PC-3 (cell line): ENCODE measurements around the gene SEC24B. TPM values are rescaled to one million over a fixed set of nuclear protein-coding genes. Genes with fewer than 3 reads are reported as not detected.

ENCODE experiments used
- ATAC-seq: fragments of 200-7000 bp; cut with Tn5 transposase; 2 replicates; pipeline ENCODE4 v1.9.1; 2020; ENCODE audit warnings: mild to moderate bottlenecking, moderate library complexity
- BruUV-seq: library from RNA; stranded (reverse); fragments of 400-500 nt; replicated peaks from 2 replicates; lab custom pipeline; 2021; lab: Mats Ljungman, UMichigan
- CTCF ChIA-PET: fragments of 300-600 bp; sonication (Branson Sonifier 250); formaldehyde crosslinking; loops from one replicate; lab custom pipeline; 2022; ENCODE audit warnings: antibody characterized with exemption; lab: Charles Lee
- POLR2A ChIA-PET: fragments of 300-600 bp; sonication (Branson Sonifier 250); formaldehyde crosslinking; loops from one replicate; lab custom pipeline; 2022; ENCODE audit warnings: antibody characterized with exemption; ENCODE audit not compliant: unreplicated experiment; lab: Charles Lee
- DNase-seq: peaks from one replicate; pipeline ENCODE4 v3.0.0-alpha.2; 2015
- H2AFZ ChIP-seq: fragments of 300-600 bp; sonication (generic); 2 replicates; pipeline ENCODE4 v1.6.0; 2016; ENCODE audit warnings: antibody characterized with exemption, low read length
- H3F3A ChIP-seq: fragments of 300-600 bp; sonication (generic); one replicate; pipeline ENCODE4 v1.6.0; 2017; ENCODE audit warnings: antibody characterized with exemption, low read length, control low read depth, mild to moderate bottlenecking; ENCODE audit not compliant: unreplicated experiment
- H3K27ac ChIP-seq: fragments of 300-600 bp; sonication (generic); 2 replicates; pipeline ENCODE4 v1.5.1; 2016; ENCODE audit warnings: mild to moderate bottlenecking, low read length
- H3K27me3 ChIP-seq: fragments of 300-600 bp; sonication (generic); 2 replicates; pipeline ENCODE4 v1.6.1; 2016; ENCODE audit warnings: low read length, mixed read lengths
- H3K36me3 ChIP-seq: fragments of 300-600 bp; sonication (generic); 2 replicates; pipeline ENCODE4 v1.6.1; 2016; ENCODE audit warnings: low read depth, mixed run types, low read length, mixed read lengths
- H3K4me1 ChIP-seq: fragments of 300-600 bp; sonication (generic); 2 replicates; pipeline ENCODE4 v1.5.1; 2016; ENCODE audit warnings: low read length; ENCODE audit not compliant: insufficient read depth
- H3K4me2 ChIP-seq: fragments of 300-600 bp; sonication (generic); 2 replicates; pipeline ENCODE4 v1.6.0; 2016; ENCODE audit warnings: low read length
- H3K4me3 ChIP-seq: fragments of 300-600 bp; sonication (generic); 2 replicates; pipeline ENCODE4 v1.5.1; 2016; ENCODE audit warnings: mild to moderate bottlenecking, low read length, mixed read lengths
- H3K79me2 ChIP-seq: fragments of 300-600 bp; sonication (generic); 2 replicates; pipeline ENCODE4 v1.6.1; 2017; ENCODE audit warnings: low read length, mixed read lengths
- H3K9ac ChIP-seq: fragments of 300-600 bp; sonication (generic); 2 replicates; pipeline ENCODE4 v1.6.0; 2016; ENCODE audit warnings: mild to moderate bottlenecking, low read length
- H3K9me2 ChIP-seq: fragments of 300-600 bp; sonication (generic); replicated peaks from 2 replicates; pipeline ENCODE4 v1.6.1; 2016; ENCODE audit warnings: mixed run types, low read length, mixed read lengths
- H3K9me3 ChIP-seq: fragments of 300-600 bp; sonication (generic); 2 replicates; pipeline ENCODE4 v1.6.1; 2016; ENCODE audit warnings: low read length, mixed read lengths
- H4K20me1 ChIP-seq: fragments of 300-600 bp; sonication (generic); 2 replicates; pipeline ENCODE4 v1.6.1; 2016; ENCODE audit warnings: low read length, mixed read lengths
- CTCF ChIP-seq: fragments of 300-600 bp; sonication (generic); conservative IDR thresholded peaks from 2 replicates; pipeline ENCODE4 v1.5.1; 2017; ENCODE audit warnings: antibody characterized with exemption, low read depth, mild to moderate bottlenecking, low read length
- EZH2 ChIP-seq: fragments of 300-600 bp; sonication (generic); IDR thresholded peaks from one replicate; pipeline ENCODE4 v1.6.1; 2017; ENCODE audit warnings: antibody characterized with exemption, mild to moderate bottlenecking, low read length; ENCODE audit not compliant: unreplicated experiment
- EZH2phosphoT487 ChIP-seq: fragments of 300-600 bp; sonication (generic); IDR thresholded peaks from 2 replicates; pipeline ENCODE4 v1.6.1; 2018; ENCODE audit warnings: mild to moderate bottlenecking, antibody characterized with exemption, low read length, borderline replicate concordance
- intact Hi-C: fragments of 100-400 bp; cut with micrococcal nuclease; formaldehyde crosslinking; loops from 2 replicates; pipeline ENCODE4 v1.9.0; 2023
- total RNA-seq: library from RNA; depleted of rRNA; stranded (reverse); fragments of >200 nt; gene quantifications from 2 replicates; pipeline ENCODE4 v1.2.3, GENCODE V29; 2014

SEC24B gene
- total RNA-seq, 1 experiment from 2014 or later, result 11.3 TPM

GRCh38 chr4:109548655-109549054 lies 115.0 kb downstream of the SEC24B start:
- ChIA-PET POLR2A (no interaction called here), CTCF (no interaction called here)
- no peaks in the 10 kb centered on the region for H3K27me3 ChIP-seq
- no peak overlapping the region for H3K4me3 ChIP-seq
- no peak overlapping the region for H3K9ac ChIP-seq
- 0 out of 2 replicates have a peak overlapping the region, but pooled peaks have one; percentile 6 for H3K4me2 ChIP-seq
- intact Hi-C loops, result loop anchor here (5.0 kb wide), 1 partner anchor 109 kb away; no protein-coding TSS in a partner anchor
- H4K20me1 ChIP-seq, result no peaks in the 10 kb centered on the region
- no TSS peak for BruUV-seq
- no peaks in the 10 kb centered on the region for H3K9me2 ChIP-seq
- H3F3A ChIP-seq, result no peaks in the 10 kb centered on the region
- H3K9me3 ChIP-seq, result no peaks in the 10 kb centered on the region
- H3K79me2 ChIP-seq, result no peaks in the 10 kb centered on the region
- TF ChIP-seq EZH2, result no peak
- no peak for TF ChIP-seq EZH2phosphoT487
- TF ChIP-seq CTCF, result no peak
- peaks cover 8% of the 10 kb centered on the region for H3K4me1 ChIP-seq
- H3K36me3 ChIP-seq, result peaks cover 12% of the 10 kb centered on the region
- no peak overlapping the region for H2AFZ ChIP-seq
- H3K27ac ChIP-seq, result peak overlapping the region; percentile 49; the same call in 1 of the 2 replicates
- peak; percentile 76 for DNase-seq
- peak; percentile 92 for ATAC-seq

GRCh38 chr4:109552237-109552636 lies 118.6 kb downstream of the SEC24B start:
- Histone ChIP-seq H3K4me1 (peaks cover 8% of the 10 kb centered on the region), H3K4me2 (no peak overlapping the region), H3K36me3 (peaks cover 11% of the 10 kb centered on the region; the same call in 1 of the 2 replicates), H2AFZ (no peak overlapping the region), H3K9me2 (no peaks in the 10 kb centered on the region), H4K20me1 (no peaks in the 10 kb centered on the region), H3F3A (no peaks in the 10 kb centered on the region), H3K79me2 (no peaks in the 10 kb centered on the region), H3K9ac (no peak overlapping the region), H3K9me3 (no peaks in the 10 kb centered on the region), H3K27me3 (no peaks in the 10 kb centered on the region), H3K27ac (no peak overlapping the region), H3K4me3 (no peak overlapping the region)
- ATAC-seq (no peak), DNase-seq (no peak)
- BruUV-seq, result no TSS peak
- TF ChIP-seq EZH2, result no peak
- TF ChIP-seq EZH2phosphoT487, result no peak
- TF ChIP-seq CTCF, result no peak
- POLR2A ChIA-PET, result no interaction called here
- CTCF ChIA-PET, result no interaction called here
- intact Hi-C loops, result no loop called here

GRCh38 chr4:109553130-109553529 lies 119.5 kb downstream of the SEC24B start:
- Histone ChIP-seq H3K36me3 (peaks cover 2% of the 10 kb centered on the region; the same call in 1 of the 2 replicates), H3K4me1 (peaks cover 8% of the 10 kb centered on the region), H3K4me2 (no peak overlapping the region), H3K9me2 (no peaks in the 10 kb centered on the region), H3K9me3 (no peaks in the 10 kb centered on the region), H3K9ac (no peak overlapping the region), H3K27ac (no peak overlapping the region), H2AFZ (no peak overlapping the region), H4K20me1 (no peaks in the 10 kb centered on the region), H3K4me3 (no peak overlapping the region), H3K79me2 (no peaks in the 10 kb centered on the region), H3F3A (no peaks in the 10 kb centered on the region), H3K27me3 (no peaks in the 10 kb centered on the region)
- DNase-seq (no peak), ATAC-seq (no peak)
- TF ChIP-seq EZH2phosphoT487, result no peak
- TF ChIP-seq EZH2, result no peak
- TF ChIP-seq CTCF, result no peak
- intact Hi-C loops, result no loop called here
- ChIA-PET CTCF (no interaction called here), POLR2A (no interaction called here)
- no TSS peak for BruUV-seq
